HG02885 (cell line): ENCODE results near the gene AP2A1.

Experiments used
- ATAC-seq: cut with Tn5 transposase; IDR thresholded peaks from one replicate; pipeline ENCODE4 v1.9.1; 2021; ENCODE audit warnings: mild to moderate bottlenecking; ENCODE audit not compliant: unreplicated experiment, poor library complexity

AP2A1 gene

DNA sequence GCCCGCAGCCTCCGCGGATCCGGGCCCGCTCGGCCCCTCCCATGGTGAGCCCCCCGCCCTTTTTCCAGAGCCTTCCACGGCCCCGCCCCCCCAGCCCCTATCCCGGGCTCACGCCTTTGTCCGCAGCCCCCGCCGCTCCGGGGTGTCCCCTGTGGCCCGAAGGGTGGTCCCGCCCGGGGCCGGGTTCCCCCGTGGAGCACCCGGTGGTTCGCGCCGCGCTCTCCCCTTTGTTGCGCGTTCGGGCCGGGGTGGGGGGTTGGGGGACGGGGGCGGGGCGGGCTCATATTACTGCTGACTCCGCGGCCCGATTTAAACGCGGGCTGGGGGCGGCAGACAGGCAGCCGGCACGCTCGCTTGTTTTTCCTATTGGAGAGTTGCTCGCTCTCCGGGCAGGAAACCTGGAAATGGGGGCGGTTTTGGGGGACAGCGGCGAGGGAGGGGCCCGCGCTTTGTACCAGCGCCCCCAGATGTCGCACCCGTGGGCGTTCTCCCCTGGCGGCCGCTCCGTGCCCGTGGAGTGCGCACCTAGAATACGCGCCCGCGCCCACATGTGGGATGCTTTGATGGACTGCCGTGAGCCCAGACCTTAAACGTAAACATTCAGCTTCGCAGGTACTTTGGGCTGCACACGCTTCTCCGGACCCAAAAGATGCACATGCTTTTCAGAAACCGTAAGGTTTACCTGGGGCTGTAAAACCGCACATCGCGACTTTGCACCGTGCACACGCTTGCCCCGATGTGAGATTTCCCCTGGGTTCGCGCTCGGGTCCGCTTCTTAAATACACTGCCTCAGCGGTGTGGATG, 84.9 kb downstream of the AP2A1 start:
- no peak for ATAC-seq

GRCh38 chr19:49852631-49853126, 85.9 kb downstream of the AP2A1 start:
- ATAC-seq = no peak

DNA sequence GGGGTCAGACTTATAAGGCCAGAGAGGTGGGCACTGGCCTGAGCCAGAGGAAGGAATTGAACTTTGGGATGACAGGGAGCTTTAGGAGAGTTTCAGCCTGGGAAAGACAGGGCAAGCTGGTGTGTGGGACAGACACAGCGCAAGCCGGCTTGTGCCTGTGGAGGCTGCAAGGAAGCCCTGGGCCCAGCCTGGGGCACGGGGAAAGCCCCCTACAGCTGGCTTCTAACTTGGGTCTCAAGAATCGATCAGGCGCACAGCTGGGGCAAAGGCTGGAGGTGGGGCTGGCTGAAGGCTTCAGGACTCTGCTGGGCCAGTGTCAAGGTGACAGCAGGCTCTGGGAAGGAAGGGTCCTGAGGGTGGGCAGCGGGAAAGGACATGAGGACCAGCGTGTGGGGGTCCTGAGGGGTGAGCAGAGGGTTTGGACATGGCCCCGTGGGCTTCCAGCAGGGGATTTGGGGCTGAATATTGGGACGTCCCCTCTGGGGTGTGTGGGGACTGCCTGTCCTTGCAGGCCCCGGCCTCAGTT, 87.1 kb downstream of the AP2A1 start:
- no peak for ATAC-seq

- no peak for ATAC-seq
These were observed 87.8 kb downstream of the AP2A1 start for GRCh38 chr19:49854378-49855263.

- ATAC-seq = no peak
These were observed 88.5 kb downstream of the AP2A1 start for GRCh38 chr19:49855277-49855675.

DNA sequence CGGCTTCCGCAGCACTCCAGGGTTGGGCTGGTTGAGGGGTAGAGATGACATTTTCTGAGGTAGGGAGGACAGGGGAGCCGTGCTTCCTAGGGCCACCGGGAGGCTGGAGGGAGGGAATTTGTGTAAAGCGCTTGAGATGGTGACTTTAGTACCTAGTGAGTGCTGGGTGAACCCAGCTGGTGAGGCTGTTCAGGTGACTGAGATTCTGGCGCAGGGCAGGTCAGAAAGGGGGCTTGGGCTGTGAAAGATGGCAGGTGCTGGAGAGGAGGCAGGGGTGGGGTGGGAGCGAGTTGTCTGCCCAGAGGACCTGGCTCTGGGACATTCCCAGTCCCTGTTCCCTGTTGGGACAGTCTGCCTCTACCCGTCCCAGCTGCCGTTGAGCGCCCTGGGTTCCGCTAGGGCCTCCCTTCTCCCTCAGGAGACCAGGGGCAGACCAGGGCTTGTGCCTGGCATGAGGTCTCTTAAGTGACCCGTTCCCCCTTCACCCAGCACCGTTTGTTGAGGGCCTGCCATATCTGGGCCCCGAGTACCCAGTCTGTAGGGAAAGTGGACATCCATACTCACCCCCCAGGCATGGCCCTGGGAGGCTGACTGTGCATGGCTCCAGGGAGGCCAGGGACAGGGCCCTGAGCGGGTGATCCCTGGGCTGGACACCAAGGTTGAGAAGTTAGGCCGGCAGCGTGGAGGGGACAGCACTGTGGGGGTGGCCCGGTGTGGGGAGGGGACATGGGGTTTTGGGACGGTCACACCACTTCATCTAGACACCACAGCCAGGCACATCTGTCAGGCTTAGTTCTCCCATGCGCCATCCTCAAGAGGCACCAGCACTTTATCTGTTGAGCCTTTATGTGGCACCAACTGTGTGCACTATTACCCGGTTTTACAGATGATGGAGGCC, 89.1 kb downstream of the AP2A1 start:
- no peak for ATAC-seq

GRCh38 chr19:49856574-49857021, 89.8 kb downstream of the AP2A1 start:
- no peak for ATAC-seq
